ENCODE measurements around the gene RAB31. TPM values are rescaled to one million over a fixed set of nuclear protein-coding genes. Genes with fewer than 3 reads are reported as not detected.
"Not testable (repeated sequence)": the region's sequence is repeated elsewhere in the genome, so short reads cannot be mapped to it uniquely, and the experiment has no call there.

Gene RAB31
- total RNA-seq, 4 donors from 2014 or later: 27.1 to 54.4 (median 44.3) TPM

GRCh38 chr18:9887992-9888391, 179.9 kb downstream of the RAB31 start:
- WGBS, 2 donors: 96 to 99% methylated on average over 5 of the region's 5 CpGs

GRCh38 chr18:9890196-9890595, 182.1 kb downstream of the RAB31 start:
- Histone ChIP-seq H3K36me3 (no peaks in the 10 kb centered on the region), H3K27me3 (no peaks in the 10 kb centered on the region), H3K27ac (no peak overlapping the region), H3K9me3 (no peaks in the 10 kb centered on the region), H3K4me1 (no peaks in the 10 kb centered on the region), H3K4me3 (no peak overlapping the region)
- DNase-seq (ENCODE audit: low spot score in 2 of 2): no peak
- TF ChIP-seq POLR2A (IDR thresholded peaks at IDR 0.05) (no peak), EP300 (IDR thresholded peaks at IDR 0.05) (no peak)
- TF ChIP-seq, protein P1, sequence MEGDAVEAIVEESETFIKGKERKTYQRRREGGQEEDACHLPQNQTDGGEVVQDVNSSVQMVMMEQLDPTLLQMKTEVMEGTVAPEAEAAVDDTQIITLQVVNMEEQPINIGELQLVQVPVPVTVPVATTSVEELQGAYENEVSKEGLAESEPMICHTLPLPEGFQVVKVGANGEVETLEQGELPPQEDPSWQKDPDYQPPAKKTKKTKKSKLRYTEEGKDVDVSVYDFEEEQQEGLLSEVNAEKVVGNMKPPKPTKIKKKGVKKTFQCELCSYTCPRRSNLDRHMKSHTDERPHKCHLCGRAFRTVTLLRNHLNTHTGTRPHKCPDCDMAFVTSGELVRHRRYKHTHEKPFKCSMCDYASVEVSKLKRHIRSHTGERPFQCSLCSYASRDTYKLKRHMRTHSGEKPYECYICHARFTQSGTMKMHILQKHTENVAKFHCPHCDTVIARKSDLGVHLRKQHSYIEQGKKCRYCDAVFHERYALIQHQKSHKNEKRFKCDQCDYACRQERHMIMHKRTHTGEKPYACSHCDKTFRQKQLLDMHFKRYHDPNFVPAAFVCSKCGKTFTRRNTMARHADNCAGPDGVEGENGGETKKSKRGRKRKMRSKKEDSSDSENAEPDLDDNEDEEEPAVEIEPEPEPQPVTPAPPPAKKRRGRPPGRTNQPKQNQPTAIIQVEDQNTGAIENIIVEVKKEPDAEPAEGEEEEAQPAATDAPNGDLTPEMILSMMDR (IDR thresholded peaks at IDR 0.05): no peak
- 72 to 86% methylated on average over 5 of the region's 5 CpGs for WGBS, 2 donors

More at GRCh38 chr18:9887992-9888391, 179.9 kb downstream of the RAB31 start:
- H3K27me3 ChIP-seq: no peaks in the 10 kb centered on the region
- H3K36me3 ChIP-seq: no peaks in the 10 kb centered on the region
- no peak overlapping the region for H3K4me3 ChIP-seq
- DNase-seq (ENCODE audit: low spot score in 2 of 2): no peak
- H3K4me1 ChIP-seq: no peaks in the 10 kb centered on the region
- TF ChIP-seq, protein P1 (IDR thresholded peaks at IDR 0.05): no peak
- no peak for TF ChIP-seq POLR2A (IDR thresholded peaks at IDR 0.05)
- no peak for TF ChIP-seq EP300 (IDR thresholded peaks at IDR 0.05)
- H3K27ac ChIP-seq: no peak overlapping the region
- H3K9me3 ChIP-seq: no peaks in the 10 kb centered on the region

DNA sequence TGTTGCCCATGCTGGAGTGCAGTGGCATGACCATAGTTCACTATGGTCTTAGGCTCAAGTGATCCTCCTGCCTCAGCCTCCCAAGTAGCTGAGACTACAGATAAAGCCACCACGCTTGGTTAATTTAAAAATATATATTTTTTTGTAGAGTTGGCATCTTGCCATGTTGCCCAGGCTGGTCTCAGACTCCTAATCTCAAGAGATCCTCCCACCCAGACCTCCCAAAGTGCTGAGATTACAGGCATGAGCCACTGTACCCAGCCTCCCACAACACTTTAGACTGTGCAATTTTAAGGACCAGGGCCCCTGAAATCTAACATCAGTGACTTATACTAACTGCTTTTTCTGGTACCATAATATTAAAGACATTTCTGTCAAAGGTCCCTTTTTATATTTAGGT, 182.9 kb downstream of the RAB31 start:
- H3K27ac ChIP-seq: no peak overlapping the region
- H3K36me3 ChIP-seq: no peaks in the 10 kb centered on the region
- DNase-seq (ENCODE audit: low spot score in 2 of 2): no peak
- no peaks in the 10 kb centered on the region for H3K27me3 ChIP-seq
- no peaks in the 10 kb centered on the region for H3K9me3 ChIP-seq
- no peaks in the 10 kb centered on the region for H3K4me1 ChIP-seq
- 55 to 86% methylated on average over 1 of the region's 1 CpG for WGBS, 2 donors
- no peak overlapping the region for H3K4me3 ChIP-seq
- TF ChIP-seq POLR2A (IDR thresholded peaks at IDR 0.05): no peak
- TF ChIP-seq, protein P1 (IDR thresholded peaks at IDR 0.05): no peak

- not testable (repeated sequence) for H3K4me1 ChIP-seq; DNase-seq (ENCODE audit: low spot score in 2 of 2); H3K36me3 ChIP-seq; H3K9me3 ChIP-seq; H3K4me3 ChIP-seq; H3K27ac ChIP-seq; H3K27me3 ChIP-seq
- WGBS, 2 donors: 74 to 86% methylated on average over 4 of the region's 4 CpGs
Measured at GRCh38 chr18:9891515-9891914, 183.4 kb downstream of the RAB31 start.

DNA sequence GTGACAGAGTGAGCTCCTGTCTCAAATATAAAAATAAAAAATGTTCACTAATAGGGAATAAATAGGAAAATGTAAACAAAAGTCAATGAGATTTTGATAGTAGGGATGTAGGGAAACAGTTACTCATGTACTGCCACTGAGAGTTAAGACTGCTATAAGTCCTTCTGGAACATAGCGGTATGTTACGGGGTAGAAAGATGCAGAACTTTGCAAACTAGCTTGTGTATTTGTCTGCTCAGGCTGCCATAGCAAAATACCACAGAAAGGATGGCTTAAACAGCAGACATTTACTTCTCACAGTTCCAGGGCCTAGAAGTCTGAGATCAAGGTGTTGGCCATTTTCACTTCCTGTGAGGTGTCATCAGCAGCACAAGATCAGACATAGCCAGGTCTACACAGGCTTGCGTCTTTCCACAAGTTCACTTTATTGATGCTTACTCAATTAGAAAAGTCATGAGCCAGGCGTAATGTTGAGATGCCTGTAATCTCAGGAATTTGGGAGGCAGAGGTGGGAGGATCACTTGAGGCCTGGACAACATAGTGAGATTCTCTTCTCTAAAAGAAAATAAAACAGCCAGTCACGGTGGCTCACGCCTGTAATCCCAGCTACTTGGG, 186.5 kb downstream of the RAB31 start:
- H3K36me3 ChIP-seq: no peaks in the 10 kb centered on the region
- no peak for DNase-seq (ENCODE audit: low spot score in 2 of 2)
- no peak overlapping the region for H3K4me3 ChIP-seq
- no peaks in the 10 kb centered on the region for H3K4me1 ChIP-seq
- TF ChIP-seq POLR2A (IDR thresholded peaks at IDR 0.05): no peak
- no peaks in the 10 kb centered on the region for H3K9me3 ChIP-seq
- no peak overlapping the region for H3K27ac ChIP-seq
- no peaks in the 10 kb centered on the region for H3K27me3 ChIP-seq
- WGBS, 2 donors: 97 to 99% methylated on average over 6 of the region's 6 CpGs

DNA sequence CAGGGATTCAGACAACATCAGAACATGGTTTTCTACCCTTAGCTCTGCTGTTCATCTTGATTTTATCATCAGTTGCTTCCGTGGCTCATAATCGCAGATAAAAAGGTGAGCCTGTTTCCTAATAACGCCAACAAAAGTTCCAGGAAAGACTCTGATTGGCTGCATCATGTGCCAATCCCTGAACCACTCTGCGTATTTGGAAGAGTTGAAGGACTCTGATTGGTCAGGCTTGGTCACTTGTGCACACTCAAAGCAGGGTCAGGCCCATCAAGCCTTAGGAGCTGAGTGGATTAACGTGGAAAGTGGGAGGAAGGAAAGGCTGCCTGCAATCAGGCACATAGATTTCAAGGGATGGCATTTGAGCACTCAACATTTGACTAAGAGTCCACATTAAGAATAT, 189.0 kb downstream of the RAB31 start:
- H3K27me3 ChIP-seq: no peaks in the 10 kb centered on the region
- WGBS, 2 donors: 92 to 96% methylated on average over 5 of the region's 5 CpGs
- H3K27ac ChIP-seq: no peak overlapping the region
- TF ChIP-seq, protein P1 (IDR thresholded peaks at IDR 0.05): no peak
- no peak for TF ChIP-seq POLR2A (IDR thresholded peaks at IDR 0.05)
- TF ChIP-seq EP300 (IDR thresholded peaks at IDR 0.05): no peak
- H3K4me3 ChIP-seq: no peak overlapping the region
- H3K4me1 ChIP-seq: no peaks in the 10 kb centered on the region
- H3K9me3 ChIP-seq: no peaks in the 10 kb centered on the region
- DNase-seq (ENCODE audit: low spot score in 2 of 2): no peak
- H3K36me3 ChIP-seq: no peaks in the 10 kb centered on the region

- not testable (repeated sequence) for H3K27me3 ChIP-seq; H3K4me1 ChIP-seq; H3K9me3 ChIP-seq; H3K36me3 ChIP-seq; DNase-seq (ENCODE audit: low spot score in 2 of 2); H3K4me3 ChIP-seq
- 86 to 90% methylated on average over 10 of the region's 10 CpGs for WGBS, 2 donors
- H3K27ac ChIP-seq: peak overlapping the region in 1 of 4 donors; percentile 67
Measured at GRCh38 chr18:9897787-9898291, 189.7 kb downstream of the RAB31 start.

All from tibial nerve (tissue), 4 donors.